Measurements from ENCODE around the gene OTUD5.

Gene OTUD5

GRCh38 chrX:48971249-48972219 is 14.1 kb upstream of the OTUD5 start, which contains the start of gene KCND1:
Gene KCND1 (minus strand): TSS chrX:48971844. CDS start chrX:48970271, 1,573 bp downstream.
- no peak for DNase-seq

DNA sequence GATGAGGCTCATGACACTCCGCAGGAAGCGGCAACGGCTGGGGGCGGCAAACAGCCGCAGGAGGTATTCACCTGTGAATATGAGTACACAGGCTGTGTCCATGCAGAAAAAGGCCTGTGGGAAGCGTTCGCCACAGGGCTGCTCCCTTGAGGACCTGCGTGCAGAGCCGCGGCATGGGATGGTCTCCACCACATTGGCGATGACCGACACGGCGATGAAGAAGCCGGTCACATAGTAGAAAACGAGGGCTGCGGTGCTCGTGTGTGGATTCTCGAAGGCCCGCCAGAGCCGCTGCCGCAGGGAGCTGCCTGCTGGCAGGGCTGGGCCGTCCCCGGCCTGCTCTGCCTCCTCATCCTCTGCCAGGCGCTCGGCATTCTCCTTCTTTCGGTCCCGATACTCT is 12.1 kb upstream of the OTUD5 start:
- DNase-seq: no peak

- no peak for DNase-seq
Observed at GRCh38 chrX:48968377-48968776, 11.0 kb upstream of the OTUD5 start.

GRCh38 chrX:48966796-48967579 is 9.6 kb upstream of the OTUD5 start:
- no peak for DNase-seq

DNA sequence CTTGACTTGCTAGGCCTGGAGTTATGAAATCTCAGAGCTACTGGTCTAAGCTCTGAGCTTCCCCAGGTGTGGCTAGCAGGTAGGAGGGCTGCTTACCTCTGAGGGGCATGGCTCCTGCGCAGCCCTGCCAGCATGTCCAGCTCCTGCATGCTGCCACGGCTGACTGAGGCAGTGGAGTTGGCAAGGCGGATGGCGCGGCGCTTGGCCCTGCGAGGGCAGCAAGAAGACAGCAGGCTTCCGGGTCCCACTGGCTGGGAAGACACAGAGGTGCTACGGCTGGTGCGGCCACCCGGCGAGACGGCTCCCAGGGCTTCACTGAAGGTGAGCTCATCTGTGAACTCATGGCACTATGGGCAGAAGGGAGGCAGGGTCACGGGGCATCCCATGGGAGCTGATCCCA is 8.6 kb upstream of the OTUD5 start:
- no peak for DNase-seq

DNA sequence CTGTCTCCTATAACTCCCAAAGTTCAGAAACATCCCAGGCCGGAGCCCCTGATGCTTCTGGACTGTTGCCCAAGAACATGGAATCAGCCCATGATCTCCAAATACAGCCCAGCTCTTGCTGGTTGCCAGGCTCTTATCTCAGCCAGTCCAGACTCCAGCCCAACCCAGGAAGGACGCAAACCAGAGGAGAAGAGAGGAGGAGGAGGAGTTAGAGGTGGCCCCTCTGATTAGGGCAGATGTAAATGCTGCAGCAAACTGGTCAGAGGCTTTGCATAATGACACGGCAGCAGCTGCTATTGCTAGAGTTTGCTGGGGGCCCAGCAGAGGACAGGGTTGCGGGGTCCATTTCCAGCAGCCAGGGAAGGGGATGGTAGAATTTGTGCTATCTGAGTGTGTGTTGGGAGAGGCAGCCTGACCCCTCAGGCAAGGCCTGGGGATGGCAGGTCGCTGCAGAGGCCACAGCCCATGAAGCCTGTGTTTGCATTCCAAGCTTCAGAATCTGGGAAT is 4.2 kb upstream of the OTUD5 start:
- no peak for DNase-seq

GRCh38 chrX:48960291-48960690 is 2.9 kb upstream of the OTUD5 start:
- DNase-seq: no peak

- DNase-seq: no peak
Observed at GRCh38 chrX:48958635-48959094, 1.3 kb upstream of the OTUD5 start.

- DNase-seq: peak; percentile 92
Observed at GRCh38 chrX:48957827-48958634, 624 bp upstream of the OTUD5 start.

DNA sequence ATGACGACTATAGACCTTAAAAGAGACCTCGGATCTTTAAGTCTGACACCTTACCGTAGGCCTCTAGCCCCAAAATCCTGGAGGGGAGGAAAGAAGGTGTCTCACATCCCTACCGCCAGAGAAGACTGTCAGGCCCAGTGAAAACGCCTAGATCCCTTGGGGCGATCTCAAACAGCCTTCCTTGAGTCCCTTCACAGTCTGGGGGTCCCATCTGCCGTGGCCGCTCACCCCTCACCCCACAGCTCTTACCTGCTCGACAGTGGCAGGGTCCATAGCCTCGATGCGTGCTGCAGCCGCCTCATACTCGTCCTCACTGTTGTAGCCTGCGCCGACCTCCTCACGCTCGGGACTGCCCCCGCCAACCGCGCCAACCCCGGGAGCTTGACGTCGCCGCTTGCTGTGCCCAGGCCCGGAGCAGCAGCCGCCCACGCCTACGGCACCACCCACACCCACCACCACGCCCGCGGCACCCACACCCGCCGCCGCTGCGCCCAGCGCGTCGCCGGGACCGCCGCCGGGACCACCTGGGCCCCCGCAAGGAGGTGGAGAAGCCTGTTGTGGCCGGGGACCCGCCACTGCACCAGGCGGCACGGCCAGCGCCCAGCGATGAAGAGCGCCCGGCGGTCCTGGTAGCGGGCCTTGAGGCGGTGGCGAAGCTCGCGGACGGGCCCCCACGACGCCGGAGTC is 536 bp downstream of the OTUD5 start:
- no peak for DNase-seq

- no peak for DNase-seq
Observed at GRCh38 chrX:48948589-48948988, 8.8 kb downstream of the OTUD5 start.

GRCh38 chrX:48945517-48946348 is 11.7 kb downstream of the OTUD5 start:
- peak; percentile 16 for DNase-seq

DNA sequence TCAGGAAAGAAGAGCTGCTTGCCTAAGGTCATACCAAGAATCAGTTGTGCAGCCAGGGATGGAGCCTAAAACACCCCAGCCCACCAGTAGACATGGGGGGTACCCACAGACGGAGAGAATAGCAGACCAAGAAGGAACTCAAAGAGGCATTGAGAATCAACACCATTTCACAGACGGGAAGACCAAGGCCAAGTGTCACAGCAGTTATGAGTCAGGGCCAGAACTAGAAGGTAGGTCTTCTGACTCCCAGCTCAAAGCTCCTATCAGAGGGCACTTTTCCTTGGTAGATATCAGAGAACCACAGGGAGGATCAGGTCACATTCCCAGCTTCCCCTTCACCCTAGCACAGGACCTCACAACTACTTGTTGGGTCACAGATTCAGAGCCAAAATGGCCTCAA is 14.5 kb downstream of the OTUD5 start:
- no peak for DNase-seq

GRCh38 chrX:48940404-48940955 is 16.9 kb downstream of the OTUD5 start:
- DNase-seq: no peak

DNA sequence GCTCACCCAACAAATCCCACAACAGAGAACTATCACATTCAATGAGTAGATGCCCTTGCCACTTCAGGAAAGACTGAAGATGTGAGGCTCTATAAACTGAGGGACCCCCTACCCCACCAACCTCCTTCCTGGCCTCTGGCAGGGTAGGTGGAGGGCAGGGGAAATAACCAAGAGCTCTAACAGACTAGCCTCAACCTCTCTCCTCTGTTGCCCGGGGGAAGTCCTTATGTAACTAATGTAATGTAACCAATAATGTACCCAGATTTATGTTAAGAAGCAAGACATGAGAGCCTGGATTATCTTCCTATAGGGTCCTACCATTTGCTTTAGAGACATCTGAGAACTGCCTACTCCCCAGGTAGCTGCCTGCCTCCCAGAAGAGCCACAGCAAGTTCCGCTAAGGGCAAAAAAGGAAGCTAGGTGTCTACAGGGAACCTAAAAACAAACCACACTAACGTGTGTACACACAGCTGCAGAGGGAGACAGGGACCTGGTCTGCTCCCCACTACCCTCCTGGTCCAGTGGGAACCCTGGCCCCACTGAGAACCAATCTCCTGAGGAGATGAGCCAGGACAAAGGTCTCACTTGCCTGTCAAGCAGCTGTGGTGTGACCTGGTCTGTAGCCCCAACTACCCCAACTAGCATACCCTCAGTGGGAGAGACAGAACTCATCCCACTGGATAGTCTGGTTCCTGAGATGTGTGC is 17.7 kb downstream of the OTUD5 start:
- no peak for DNase-seq

DNA sequence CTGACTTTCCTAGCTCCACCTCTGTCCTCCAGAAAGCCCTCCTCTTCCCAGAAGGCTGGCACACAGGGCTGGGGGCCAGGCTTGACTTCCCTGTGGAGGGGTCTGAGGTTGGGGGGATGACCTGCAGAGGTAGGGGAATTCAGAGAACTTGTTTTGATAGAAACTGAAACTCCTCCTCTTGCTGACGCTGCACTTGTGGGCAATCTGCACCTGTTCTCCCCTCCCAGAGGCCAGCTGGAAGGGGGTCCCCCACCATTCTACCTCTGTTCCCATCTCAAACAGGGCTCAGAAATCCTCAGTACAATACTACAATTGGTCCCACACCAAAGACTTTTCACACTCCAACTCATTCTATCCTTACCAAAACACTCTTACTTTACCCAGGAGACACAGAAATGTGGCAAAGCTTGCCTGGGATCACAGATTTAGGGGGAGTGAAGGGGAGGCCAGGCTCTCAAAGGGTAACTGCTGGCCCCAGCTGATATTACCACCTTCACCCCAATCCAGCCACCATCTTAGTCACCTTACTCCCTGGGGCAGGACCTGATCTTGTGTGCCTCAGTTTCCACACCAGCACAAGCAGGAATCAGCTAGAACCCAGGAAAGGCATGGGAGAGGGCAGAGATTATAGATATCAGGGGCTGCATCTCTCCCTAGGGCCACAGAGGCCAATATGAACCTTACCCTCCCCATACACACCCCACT is 18.5 kb downstream of the OTUD5 start:
- DNase-seq: no peak

DNA sequence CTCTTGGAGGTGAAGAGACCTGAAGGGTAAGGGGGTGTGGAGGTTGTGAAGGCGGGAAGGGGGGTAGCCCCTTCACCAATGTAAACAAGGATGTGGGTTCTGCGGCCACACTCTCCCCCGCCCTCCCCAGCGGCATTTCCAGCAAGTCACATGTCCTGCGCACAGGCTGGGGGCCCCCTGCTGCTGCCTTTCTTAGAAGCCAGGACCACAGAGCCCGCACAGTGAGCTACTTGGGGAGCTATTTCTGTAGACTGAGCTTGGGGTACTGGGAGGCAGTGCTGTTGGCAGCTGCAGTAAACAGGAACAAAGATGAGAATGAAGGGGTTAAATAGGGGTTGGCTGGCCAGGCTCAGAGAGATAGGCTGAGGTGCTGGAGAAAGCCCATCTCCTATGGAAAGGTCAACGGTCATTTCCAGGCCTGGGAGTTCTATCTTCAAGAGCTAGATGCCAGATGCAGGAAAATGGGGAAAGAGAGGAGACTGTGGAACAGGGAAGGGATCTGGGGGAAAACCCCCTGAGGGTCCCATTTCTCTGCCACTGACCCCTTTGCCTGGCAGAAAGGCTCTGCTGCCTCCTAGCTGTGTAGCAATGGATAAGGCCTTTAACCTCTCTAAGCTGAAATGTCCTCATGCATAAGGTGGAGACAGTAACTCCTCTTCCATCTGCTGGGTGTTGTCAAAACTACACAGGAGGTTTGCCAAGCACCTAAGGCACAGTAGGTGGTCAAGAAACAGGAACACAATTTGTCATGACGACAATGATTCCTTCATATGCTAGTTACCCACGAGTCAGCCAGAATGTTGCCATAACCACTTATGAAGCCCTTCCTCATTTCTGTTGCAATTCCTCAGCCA is 20.1 kb downstream of the OTUD5 start:
- no peak for DNase-seq

DNA sequence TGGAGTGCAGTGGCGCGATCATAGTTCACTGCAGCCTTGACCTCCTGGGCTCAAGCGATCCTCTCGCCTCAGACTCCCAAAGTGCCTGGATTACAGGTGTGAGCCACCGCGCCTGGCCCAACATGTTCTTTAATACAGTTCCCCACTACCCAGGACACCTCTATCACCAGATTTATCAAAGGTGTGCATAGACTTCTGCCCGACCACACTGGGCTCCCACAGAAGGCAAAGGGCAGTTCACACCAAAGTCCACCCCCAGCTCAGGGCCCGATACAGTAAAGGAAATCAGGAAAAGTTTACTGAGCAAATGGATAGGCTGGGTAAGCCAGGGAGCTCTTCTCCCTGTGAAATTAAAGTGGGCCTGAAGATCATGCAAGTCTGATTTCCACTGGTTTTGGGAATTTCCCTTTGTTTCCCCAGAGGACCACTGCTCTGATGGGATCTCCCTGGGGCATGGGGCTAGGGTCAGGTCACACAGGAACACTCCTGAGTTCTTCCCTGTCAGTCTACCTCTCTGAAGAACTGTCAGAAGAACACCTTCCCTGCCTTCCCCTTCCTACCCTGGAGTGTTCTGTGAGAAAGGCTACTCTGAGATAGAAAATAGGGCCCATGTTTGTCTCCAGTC is 20.9 kb downstream of the OTUD5 start:
- no peak for DNase-seq

Measured in midbrain (tissue), 1 donor.